ENCODE measurements around the gene MORC1. TPM values are rescaled to one million over a fixed set of nuclear protein-coding genes. Genes with fewer than 3 reads are reported as not detected.

MORC1 gene
- total RNA-seq, 1 experiment from 2014 or later, result not detected

DNA sequence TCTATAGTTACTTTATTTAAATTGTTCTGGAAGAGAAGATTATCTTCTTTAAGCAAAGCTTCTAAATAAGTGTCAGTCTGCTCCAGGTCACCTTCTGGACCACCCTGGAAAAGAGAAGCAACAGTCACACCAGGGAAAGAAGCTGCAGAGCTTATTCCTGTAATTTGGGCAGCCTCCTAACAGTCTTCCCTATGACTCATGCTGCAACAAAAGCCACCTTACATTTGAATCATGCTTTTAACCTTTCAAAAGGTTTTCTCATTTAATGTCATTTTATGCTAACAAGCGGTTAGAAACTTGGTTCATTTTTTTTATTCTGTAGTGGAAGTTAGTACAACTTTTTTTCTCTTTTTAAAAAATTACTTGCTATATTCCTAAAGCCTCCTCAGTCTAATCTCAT lies 158.9 kb downstream of the MORC1 start:
- CTCF ChIA-PET, result no interaction called here
- no TSS peak for BruUV-seq (replicated peaks)
- Mint-ChIP-seq H3K4me3 (ENCODE audit: low read depth, unreplicated experiment) (no peak overlapping the region), H3K27ac (ENCODE audit: unreplicated experiment) (no peak overlapping the region), H3K4me1 (ENCODE audit: low read depth, unreplicated experiment) (no peaks in the 10 kb centered on the region), H3K27me3 (ENCODE audit: unreplicated experiment) (no peaks in the 10 kb centered on the region), H3K9me3 (ENCODE audit: low read depth, unreplicated experiment) (no peaks in the 10 kb centered on the region), H3K36me3 (ENCODE audit: insufficient read depth, unreplicated experiment) (no peaks in the 10 kb centered on the region)
- TF ChIP-seq, protein P1, sequence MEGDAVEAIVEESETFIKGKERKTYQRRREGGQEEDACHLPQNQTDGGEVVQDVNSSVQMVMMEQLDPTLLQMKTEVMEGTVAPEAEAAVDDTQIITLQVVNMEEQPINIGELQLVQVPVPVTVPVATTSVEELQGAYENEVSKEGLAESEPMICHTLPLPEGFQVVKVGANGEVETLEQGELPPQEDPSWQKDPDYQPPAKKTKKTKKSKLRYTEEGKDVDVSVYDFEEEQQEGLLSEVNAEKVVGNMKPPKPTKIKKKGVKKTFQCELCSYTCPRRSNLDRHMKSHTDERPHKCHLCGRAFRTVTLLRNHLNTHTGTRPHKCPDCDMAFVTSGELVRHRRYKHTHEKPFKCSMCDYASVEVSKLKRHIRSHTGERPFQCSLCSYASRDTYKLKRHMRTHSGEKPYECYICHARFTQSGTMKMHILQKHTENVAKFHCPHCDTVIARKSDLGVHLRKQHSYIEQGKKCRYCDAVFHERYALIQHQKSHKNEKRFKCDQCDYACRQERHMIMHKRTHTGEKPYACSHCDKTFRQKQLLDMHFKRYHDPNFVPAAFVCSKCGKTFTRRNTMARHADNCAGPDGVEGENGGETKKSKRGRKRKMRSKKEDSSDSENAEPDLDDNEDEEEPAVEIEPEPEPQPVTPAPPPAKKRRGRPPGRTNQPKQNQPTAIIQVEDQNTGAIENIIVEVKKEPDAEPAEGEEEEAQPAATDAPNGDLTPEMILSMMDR (IDR thresholded peaks at IDR 0.05; ENCODE audit: unreplicated experiment), result no peak
- no peak for DNase-seq
- intact Hi-C loops (cut with micrococcal nuclease; ENCODE audit: unreplicated experiment), result no loop called here

DNA sequence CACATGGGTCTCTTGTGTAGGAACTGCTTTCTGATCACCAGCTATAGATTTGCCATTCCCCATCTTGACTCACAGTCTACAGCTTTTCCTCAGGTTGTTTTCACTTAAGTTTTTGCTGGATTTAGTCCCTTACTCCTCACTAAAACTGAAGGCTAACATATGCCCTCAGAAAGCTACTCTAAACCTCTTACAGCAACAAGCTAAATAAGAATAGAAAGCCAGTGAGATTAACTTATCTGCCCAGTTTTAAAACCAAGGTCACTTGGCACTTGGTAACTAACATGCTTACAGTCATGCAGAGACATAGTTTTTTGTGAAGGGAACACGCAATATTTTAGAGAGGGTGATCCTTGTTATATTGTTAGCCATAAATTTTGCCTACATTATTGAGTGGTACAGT lies 164.2 kb downstream of the MORC1 start, which contains the start of gene GUCA1C:
TSS of gene GUCA1C (minus strand) at position 180 of the 400 bp plus-strand sequence. CDS start at position 63, 117 bp downstream.
- Mint-ChIP-seq H3K36me3 (ENCODE audit: insufficient read depth, unreplicated experiment) (no peaks in the 10 kb centered on the region), H3K9me3 (ENCODE audit: low read depth, unreplicated experiment) (no peaks in the 10 kb centered on the region), H3K27ac (ENCODE audit: unreplicated experiment) (no peak within 1 kb of the TSS), H3K4me1 (ENCODE audit: low read depth, unreplicated experiment) (no peaks in the 10 kb centered on the region), H3K27me3 (ENCODE audit: unreplicated experiment) (no peaks in the 10 kb centered on the region), H3K4me3 (ENCODE audit: low read depth, unreplicated experiment) (no peak within 1 kb of the TSS)
- BruUV-seq (replicated peaks), result no TSS peak
- CTCF ChIA-PET, result interaction anchor here (0.9 kb wide), 1 partner anchor 270 kb away, joined by 3 read pairs; no protein-coding TSS in a partner anchor
- intact Hi-C loops (cut with micrococcal nuclease; ENCODE audit: unreplicated experiment), result no loop called here
- DNase-seq, result no peak
- TF ChIP-seq, protein P1 (IDR thresholded peaks at IDR 0.05; ENCODE audit: unreplicated experiment), result no peak

DNA sequence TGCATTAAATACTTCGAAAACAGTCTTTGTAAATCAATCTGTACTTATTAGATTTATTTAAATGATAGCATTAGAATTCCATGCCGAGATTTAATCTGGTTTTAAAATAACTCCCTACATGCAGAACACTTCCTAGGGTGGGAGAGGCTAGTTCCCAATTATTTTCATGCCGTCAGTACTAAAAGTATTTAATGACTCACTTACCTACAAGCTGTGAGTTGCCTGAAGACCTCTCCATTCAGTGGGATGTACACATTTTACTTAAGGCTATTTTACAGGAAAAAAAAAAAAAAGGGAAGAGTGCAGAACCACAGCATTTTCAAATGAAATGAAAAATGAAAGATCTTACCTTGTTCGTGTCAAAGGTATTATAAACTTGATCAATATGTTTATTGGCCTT lies 164.7 kb downstream of the MORC1 start:
- Mint-ChIP-seq H3K4me1 (ENCODE audit: low read depth, unreplicated experiment) (peaks cover 2% of the 10 kb centered on the region), H3K27ac (ENCODE audit: unreplicated experiment) (no peak overlapping the region), H3K9me3 (ENCODE audit: low read depth, unreplicated experiment) (no peaks in the 10 kb centered on the region), H3K4me3 (ENCODE audit: low read depth, unreplicated experiment) (no peak overlapping the region), H3K36me3 (ENCODE audit: insufficient read depth, unreplicated experiment) (no peaks in the 10 kb centered on the region), H3K27me3 (ENCODE audit: unreplicated experiment) (no peaks in the 10 kb centered on the region)
- no peak for DNase-seq
- intact Hi-C loops (cut with micrococcal nuclease; ENCODE audit: unreplicated experiment), result no loop called here
- CTCF ChIA-PET, result interaction anchor here (0.9 kb wide), 1 partner anchor 271 kb away, joined by 3 read pairs; no protein-coding TSS in a partner anchor
- TF ChIP-seq, protein P1 (IDR thresholded peaks at IDR 0.05; ENCODE audit: unreplicated experiment), result no peak
- BruUV-seq (replicated peaks), result no TSS peak

DNA sequence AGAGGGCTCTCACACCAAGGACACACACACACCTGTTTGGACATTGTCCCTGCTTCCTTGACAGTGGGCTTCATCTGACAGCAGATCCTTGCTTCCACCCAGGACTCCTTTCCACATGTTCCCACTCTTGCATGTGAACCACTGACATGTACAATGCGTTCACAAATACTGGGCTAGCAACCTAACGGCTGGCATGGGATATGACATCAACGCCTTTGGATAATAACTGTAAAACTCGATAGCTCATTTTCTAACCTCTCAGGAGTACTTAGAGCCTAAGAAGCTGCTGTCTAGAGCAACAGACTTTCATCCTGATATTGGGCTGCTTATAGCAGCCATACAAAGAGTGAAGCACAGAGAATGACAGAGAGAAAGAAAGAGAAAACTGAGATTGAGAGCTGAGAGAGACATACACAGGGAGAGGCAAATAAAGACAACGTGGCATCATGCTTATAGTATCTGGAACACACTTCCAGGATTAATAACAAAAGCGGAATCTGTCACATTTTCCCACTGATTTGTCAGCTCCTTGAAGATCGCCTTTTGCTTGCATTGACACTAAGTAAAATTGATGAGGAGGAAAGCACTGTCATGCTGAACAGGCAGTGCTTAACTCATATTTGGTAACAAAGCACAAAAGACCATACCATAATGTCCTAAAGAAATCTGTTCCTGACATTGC lies 166.0 kb downstream of the MORC1 start:
- intact Hi-C loops (cut with micrococcal nuclease; ENCODE audit: unreplicated experiment), result no loop called here

More for the DNA sequence above, 166.0 kb downstream of the MORC1 start:
- no peaks in the 10 kb centered on the region for H3K36me3 Mint-ChIP-seq (ENCODE audit: insufficient read depth, unreplicated experiment)
- peaks cover 14% of the 10 kb centered on the region for H3K4me1 Mint-ChIP-seq (ENCODE audit: low read depth, unreplicated experiment)
- TF ChIP-seq, protein P1 (IDR thresholded peaks at IDR 0.05; ENCODE audit: unreplicated experiment), result no peak
- BruUV-seq (replicated peaks), result no TSS peak
- no peak overlapping the region for H3K27ac Mint-ChIP-seq (ENCODE audit: unreplicated experiment)
- DNase-seq, result no peak
- H3K27me3 Mint-ChIP-seq (ENCODE audit: unreplicated experiment), result no peaks in the 10 kb centered on the region
- H3K9me3 Mint-ChIP-seq (ENCODE audit: low read depth, unreplicated experiment), result no peaks in the 10 kb centered on the region
- H3K4me3 Mint-ChIP-seq (ENCODE audit: low read depth, unreplicated experiment), result no peak overlapping the region
- CTCF ChIA-PET, result no interaction called here
